ENCODE data around the gene SELENOM. TPM values are rescaled to one million over a fixed set of nuclear protein-coding genes. Genes with fewer than 3 reads are reported as not detected.

SELENOM gene
- total RNA-seq, 2 experiments from 2014 or later: 2.3 to 2.4 TPM

GRCh38 chr22:31140746-31141145 is 33.4 kb upstream of the SELENOM start:
- no peaks in the 10 kb centered on the region for H3K9me3 Mint-ChIP-seq
- peaks cover 7% of the 10 kb centered on the region for H3K4me1 Mint-ChIP-seq
- no peak overlapping the region for H3K4me3 Mint-ChIP-seq
- ChIA-PET POLR2A (no interaction called here), CTCF (no interaction called here)
- peaks cover 3% of the 10 kb centered on the region for H3K27me3 Mint-ChIP-seq
- no peak overlapping the region for H3K27ac Mint-ChIP-seq
- H3K36me3 Mint-ChIP-seq (ENCODE audit: low read depth): no peaks in the 10 kb centered on the region
- no peak for DNase-seq

DNA sequence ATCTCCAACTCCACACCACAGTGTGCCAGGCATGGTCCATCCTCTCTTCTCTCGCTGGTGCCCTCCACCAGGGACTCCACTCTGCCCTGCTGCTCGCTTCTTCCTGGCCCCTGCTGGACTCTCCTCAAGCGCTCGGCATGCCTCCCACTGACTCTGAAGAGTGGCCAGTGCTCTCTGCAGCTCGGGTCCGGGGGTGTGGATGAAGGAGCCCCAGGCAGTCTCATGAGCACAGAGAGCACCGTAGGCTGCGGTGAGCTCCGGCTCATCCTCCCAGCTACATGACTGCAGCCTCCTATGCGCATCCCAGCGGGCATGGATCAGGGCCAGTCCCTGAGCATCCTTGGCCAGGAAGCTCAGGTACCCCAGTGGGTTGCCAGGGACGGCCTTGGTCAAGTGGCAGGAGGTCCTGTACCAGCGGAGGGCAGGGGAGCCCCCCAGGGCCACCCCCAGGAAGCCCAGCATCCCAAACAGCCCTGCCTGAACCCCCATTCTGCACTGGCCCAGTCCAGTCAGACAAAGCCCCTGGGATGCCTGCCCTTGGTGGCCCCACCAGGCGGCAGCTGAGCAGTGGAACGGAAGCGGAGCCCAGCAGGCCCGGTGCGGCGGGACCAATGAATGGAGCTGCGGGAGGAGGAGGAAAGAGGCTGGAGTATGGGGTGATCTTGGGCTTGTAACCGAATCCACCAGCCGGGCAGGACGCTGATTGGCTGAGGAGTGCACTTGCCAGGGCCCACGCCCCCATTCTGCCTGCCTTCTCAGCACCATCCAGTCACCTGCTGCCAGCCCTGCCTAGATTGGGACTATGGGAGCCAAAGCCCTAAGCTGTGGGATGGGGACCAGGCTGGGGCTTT is 32.7 kb upstream of the SELENOM start, which contains the start of gene PLA2G3:
TSS of gene PLA2G3 (minus strand) at position 643 of the 851 bp plus-strand sequence. CDS start at position 489, 154 bp downstream.
- H3K27ac Mint-ChIP-seq: no peak within 1 kb of the TSS
- no peak for DNase-seq
- peaks cover 3% of the 10 kb centered on the region for H3K27me3 Mint-ChIP-seq
- CTCF ChIA-PET: no interaction called here
- H3K9me3 Mint-ChIP-seq: no peaks in the 10 kb centered on the region
- peaks cover 7% of the 10 kb centered on the region for H3K4me1 Mint-ChIP-seq
- no peaks in the 10 kb centered on the region for H3K36me3 Mint-ChIP-seq (ENCODE audit: low read depth)
- POLR2A ChIA-PET: interaction anchor here (0.9 kb wide), 1 partner anchor 19 kb away, joined by 3 read pairs; no protein-coding TSS in a partner anchor
- no peak within 1 kb of the TSS for H3K4me3 Mint-ChIP-seq

DNA sequence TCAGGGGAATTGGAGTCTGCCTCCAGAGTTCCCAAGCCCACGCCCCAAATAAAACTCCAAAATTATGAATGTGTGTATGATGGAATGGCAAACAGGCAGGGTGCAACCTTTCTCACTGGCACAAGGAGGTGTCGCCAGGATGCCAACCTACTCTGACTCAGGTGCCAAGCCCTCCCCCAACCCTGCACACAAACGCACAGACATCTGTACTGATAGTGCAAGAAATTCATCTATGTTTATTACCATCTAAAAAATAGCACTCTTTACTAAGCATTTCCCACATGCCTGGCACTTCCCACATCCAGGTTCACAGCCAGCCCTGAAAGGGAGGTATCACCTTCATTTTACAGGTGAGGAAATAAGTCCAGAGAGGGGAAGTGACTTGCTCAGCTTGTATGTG is 31.7 kb upstream of the SELENOM start:
- H3K4me3 Mint-ChIP-seq: no peak overlapping the region
- H3K4me1 Mint-ChIP-seq: peaks cover 2% of the 10 kb centered on the region
- ChIA-PET CTCF (no interaction called here), POLR2A (no interaction called here)
- no peak overlapping the region for H3K27ac Mint-ChIP-seq
- no peak for DNase-seq
- no peaks in the 10 kb centered on the region for H3K9me3 Mint-ChIP-seq
- H3K27me3 Mint-ChIP-seq: peaks cover 3% of the 10 kb centered on the region
- H3K36me3 Mint-ChIP-seq (ENCODE audit: low read depth): no peaks in the 10 kb centered on the region

GRCh38 chr22:31138126-31138525 is 30.8 kb upstream of the SELENOM start:
- ChIA-PET POLR2A (no interaction called here), CTCF (no interaction called here)
- Mint-ChIP-seq H3K4me1 (no peaks in the 10 kb centered on the region), H3K9me3 (no peaks in the 10 kb centered on the region), H3K4me3 (no peak overlapping the region), H3K36me3 (ENCODE audit: low read depth) (no peaks in the 10 kb centered on the region), H3K27me3 (peaks cover 3% of the 10 kb centered on the region), H3K27ac (no peak overlapping the region)
- DNase-seq: no peak

DNA sequence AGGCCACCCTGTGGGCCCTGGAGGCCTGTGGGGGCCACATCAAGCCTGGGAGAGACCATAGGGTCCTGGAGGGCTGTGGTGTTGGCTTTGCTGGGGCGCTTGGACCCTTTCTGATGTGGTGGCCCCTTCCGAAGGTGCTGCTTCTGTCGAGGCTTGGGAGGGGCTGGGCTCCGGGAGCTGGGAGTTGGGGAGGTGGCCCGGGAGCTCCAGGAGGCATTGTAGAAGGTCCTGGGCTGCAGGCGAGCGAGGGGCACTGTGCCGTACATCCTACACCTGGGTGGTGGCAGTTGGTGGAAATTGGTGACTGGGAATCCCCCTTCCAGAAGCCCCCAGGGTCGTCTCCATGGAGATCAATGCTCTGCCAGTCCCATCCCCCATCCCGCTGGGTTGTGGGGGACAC is 30.4 kb upstream of the SELENOM start:
- ChIA-PET CTCF (no interaction called here), POLR2A (no interaction called here)
- H3K4me3 Mint-ChIP-seq: no peak overlapping the region
- peaks cover 3% of the 10 kb centered on the region for H3K27me3 Mint-ChIP-seq
- H3K9me3 Mint-ChIP-seq: no peaks in the 10 kb centered on the region
- H3K4me1 Mint-ChIP-seq: no peaks in the 10 kb centered on the region
- no peak overlapping the region for H3K27ac Mint-ChIP-seq
- no peak for DNase-seq
- no peaks in the 10 kb centered on the region for H3K36me3 Mint-ChIP-seq (ENCODE audit: low read depth)

DNA sequence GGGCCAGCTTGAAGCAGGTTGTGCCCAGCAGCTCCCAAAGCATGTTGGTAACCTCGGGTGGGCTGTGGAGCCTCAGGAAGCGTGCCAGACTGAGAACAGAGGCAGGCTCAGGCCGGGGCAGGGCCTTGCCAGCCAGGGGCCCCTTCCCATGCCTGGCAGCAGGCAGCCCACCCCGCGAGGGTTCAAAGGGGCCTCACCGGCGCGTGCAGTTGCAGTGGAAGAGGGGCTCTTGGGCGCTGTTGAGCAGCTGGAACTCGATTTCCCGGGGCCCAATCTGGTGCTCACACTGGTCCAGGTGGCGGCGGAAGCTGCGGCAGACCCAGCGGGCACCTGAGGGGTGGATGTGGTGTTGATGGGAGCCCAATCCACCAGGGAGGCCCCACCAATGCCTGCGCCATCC is 29.3 kb upstream of the SELENOM start:
- Mint-ChIP-seq H3K27ac (no peak overlapping the region), H3K36me3 (ENCODE audit: low read depth) (no peaks in the 10 kb centered on the region), H3K27me3 (peaks cover 3% of the 10 kb centered on the region), H3K4me3 (no peak overlapping the region), H3K4me1 (no peaks in the 10 kb centered on the region), H3K9me3 (no peaks in the 10 kb centered on the region)
- no peak for DNase-seq
- CTCF ChIA-PET: no interaction called here
- POLR2A ChIA-PET: no interaction called here

DNA sequence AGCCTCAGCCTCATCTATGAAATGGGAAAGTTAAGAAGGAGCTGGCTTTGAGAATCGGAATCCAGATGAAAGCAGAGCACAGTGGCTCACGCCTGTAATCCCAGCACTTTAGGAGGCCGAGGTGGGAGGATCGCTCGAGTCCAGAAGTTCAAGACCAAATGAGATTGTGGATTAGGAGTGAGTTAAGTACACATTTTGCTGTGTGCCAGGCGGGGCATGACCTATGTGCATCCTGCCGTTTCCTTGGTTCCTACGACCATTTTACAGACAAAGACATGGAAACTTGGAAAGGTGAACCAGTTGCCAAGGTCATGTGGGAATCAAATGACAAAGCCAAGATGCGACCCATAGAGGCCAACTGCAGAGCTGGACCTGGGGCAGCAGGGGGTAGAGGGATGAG is 28.8 kb upstream of the SELENOM start:
- POLR2A ChIA-PET: no interaction called here

DNA sequence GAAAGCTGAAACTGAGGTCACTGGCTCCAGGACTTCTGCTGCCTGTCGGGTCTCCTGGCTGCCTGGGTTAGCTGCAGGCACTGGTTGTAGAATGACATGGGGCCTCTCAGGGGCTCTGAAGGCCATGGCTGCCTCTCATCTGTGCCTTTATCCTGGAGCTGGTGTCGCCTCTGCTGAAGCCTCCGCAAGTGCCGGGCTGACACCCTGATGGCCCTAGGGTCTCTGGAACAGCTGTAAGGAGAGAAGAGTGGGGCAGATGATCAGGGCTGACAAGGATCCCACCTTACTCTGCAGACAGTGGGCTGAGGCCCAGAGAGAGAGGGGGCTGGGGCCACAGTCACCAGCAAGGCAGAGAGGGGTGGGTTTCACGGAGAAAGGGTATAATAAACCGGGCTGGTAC is 28.3 kb upstream of the SELENOM start:
- no peaks in the 10 kb centered on the region for H3K4me1 Mint-ChIP-seq
- no peak overlapping the region for H3K4me3 Mint-ChIP-seq
- H3K27ac Mint-ChIP-seq: no peak overlapping the region
- no peak for DNase-seq
- H3K36me3 Mint-ChIP-seq (ENCODE audit: low read depth): no peaks in the 10 kb centered on the region
- H3K9me3 Mint-ChIP-seq: no peaks in the 10 kb centered on the region
- POLR2A ChIA-PET: no interaction called here
- CTCF ChIA-PET: no interaction called here
- peaks cover 3% of the 10 kb centered on the region for H3K27me3 Mint-ChIP-seq

More for the DNA sequence above, 28.8 kb upstream of the SELENOM start:
- Mint-ChIP-seq H3K9me3 (no peaks in the 10 kb centered on the region), H3K27ac (no peak overlapping the region), H3K27me3 (peaks cover 3% of the 10 kb centered on the region), H3K4me1 (no peaks in the 10 kb centered on the region), H3K36me3 (ENCODE audit: low read depth) (no peaks in the 10 kb centered on the region), H3K4me3 (no peak overlapping the region)
- no peak for DNase-seq
- CTCF ChIA-PET: no interaction called here

DNA sequence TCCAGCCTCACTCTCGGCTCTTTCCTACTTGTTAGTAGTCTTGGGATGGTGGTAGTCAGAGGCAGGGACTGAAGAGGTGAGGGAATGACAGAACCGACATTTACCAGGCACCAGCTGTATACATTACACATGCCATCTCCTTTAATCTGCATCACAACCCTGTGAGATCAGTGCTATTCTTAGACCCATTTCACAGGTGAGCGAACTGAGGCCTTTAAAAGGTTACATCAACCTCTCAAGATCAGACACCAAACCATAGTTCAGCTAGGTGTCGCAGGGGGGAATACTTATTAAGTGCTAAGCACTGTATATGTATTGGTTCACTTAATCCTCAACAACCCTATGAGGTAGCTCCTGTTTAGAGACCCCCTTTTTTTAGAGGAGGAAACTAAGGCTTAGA is 27.3 kb upstream of the SELENOM start:
- ChIA-PET POLR2A (no interaction called here), CTCF (interaction anchor here (0.6 kb wide), 1 partner anchor 1829 kb away, joined by 4 read pairs; no protein-coding TSS in a partner anchor)
- no peaks in the 10 kb centered on the region for H3K4me1 Mint-ChIP-seq
- DNase-seq: no peak
- no peak overlapping the region for H3K4me3 Mint-ChIP-seq
- H3K36me3 Mint-ChIP-seq (ENCODE audit: low read depth): no peaks in the 10 kb centered on the region
- no peak overlapping the region for H3K27ac Mint-ChIP-seq
- no peaks in the 10 kb centered on the region for H3K9me3 Mint-ChIP-seq
- H3K27me3 Mint-ChIP-seq: no peaks in the 10 kb centered on the region

DNA sequence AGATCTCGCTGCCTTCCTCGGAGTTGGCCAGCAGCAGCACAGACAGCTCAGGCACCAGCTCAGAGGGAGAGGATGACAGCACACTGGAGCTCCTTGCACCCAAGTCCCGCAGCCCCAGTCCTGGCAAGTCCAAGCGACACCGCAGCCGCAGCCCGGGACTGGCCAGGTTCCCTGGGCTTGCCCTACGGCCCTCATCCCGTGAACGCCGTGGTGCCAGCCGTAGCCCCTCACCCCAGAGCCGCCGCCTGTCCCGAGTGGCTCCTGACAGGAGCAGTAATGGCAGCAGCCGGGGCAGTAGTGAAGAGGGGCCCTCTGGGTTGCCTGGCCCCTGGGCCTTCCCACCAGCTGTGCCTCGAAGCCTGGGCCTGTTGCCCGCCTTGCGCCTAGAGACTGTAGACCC is 26.5 kb upstream of the SELENOM start:
- POLR2A ChIA-PET: no interaction called here
- H3K27ac Mint-ChIP-seq: no peak overlapping the region
- H3K9me3 Mint-ChIP-seq: no peaks in the 10 kb centered on the region
- CTCF ChIA-PET: interaction anchor here (0.6 kb wide), 1 partner anchor 214 kb away, joined by 3 read pairs; no protein-coding TSS in a partner anchor
- DNase-seq: no peak
- no peak overlapping the region for H3K4me3 Mint-ChIP-seq
- H3K36me3 Mint-ChIP-seq (ENCODE audit: low read depth): no peaks in the 10 kb centered on the region
- H3K27me3 Mint-ChIP-seq: no peaks in the 10 kb centered on the region
- H3K4me1 Mint-ChIP-seq: no peaks in the 10 kb centered on the region

DNA sequence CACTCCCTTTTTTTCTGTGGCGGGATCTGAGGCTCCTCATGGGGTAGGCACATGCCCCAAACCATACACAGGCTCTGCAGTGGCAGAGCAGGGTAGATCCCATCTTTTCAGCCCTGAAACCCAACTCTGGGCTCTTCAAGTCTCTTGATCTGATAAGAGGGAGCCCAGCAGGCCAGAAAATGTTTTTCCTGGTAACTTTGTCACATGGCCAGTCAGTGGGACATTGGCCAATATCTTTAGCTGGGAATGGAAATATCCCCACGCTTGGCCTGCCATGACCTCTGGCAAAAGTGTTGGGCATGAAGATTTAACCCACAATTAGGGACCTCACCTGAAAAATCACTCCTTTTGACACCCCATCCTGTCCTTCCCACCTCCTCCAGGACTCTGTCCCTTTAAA is 23.5 kb upstream of the SELENOM start:
- H3K4me3 Mint-ChIP-seq: no peak overlapping the region
- no peaks in the 10 kb centered on the region for H3K36me3 Mint-ChIP-seq (ENCODE audit: low read depth)
- CTCF ChIA-PET: no interaction called here
- POLR2A ChIA-PET: no interaction called here
- H3K9me3 Mint-ChIP-seq: no peaks in the 10 kb centered on the region
- no peak for DNase-seq
- H3K27me3 Mint-ChIP-seq: no peaks in the 10 kb centered on the region
- H3K4me1 Mint-ChIP-seq: no peaks in the 10 kb centered on the region
- no peak overlapping the region for H3K27ac Mint-ChIP-seq

DNA sequence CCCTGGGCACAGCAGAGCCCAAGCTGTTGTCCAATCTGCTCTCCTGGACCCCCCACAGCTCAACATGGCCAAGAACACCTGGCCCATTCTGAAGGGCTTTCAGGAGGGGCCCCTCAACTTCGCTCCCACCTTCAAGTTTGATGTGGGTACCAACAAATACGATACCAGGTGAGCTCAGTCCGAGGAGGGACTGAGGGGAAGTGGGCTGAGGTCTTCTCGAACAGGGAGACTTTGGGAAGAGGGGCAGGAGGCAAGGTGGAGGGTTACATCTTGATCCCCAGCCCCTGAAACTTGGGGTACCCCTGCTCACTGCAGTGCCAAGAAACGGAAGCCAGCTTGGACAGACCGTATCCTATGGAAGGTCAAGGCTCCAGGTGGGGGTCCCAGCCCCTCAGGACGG is 20.8 kb upstream of the SELENOM start:
- Mint-ChIP-seq H3K9me3 (no peaks in the 10 kb centered on the region), H3K4me3 (no peak overlapping the region), H3K36me3 (ENCODE audit: low read depth) (no peaks in the 10 kb centered on the region), H3K27me3 (no peaks in the 10 kb centered on the region), H3K4me1 (no peaks in the 10 kb centered on the region), H3K27ac (no peak overlapping the region)
- DNase-seq: no peak
- ChIA-PET POLR2A (no interaction called here), CTCF (no interaction called here)

- no peaks in the 10 kb centered on the region for H3K27me3 Mint-ChIP-seq
- ChIA-PET POLR2A (no interaction called here), CTCF (no interaction called here)
- H3K9me3 Mint-ChIP-seq: no peaks in the 10 kb centered on the region
- no peaks in the 10 kb centered on the region for H3K4me1 Mint-ChIP-seq
- no peak overlapping the region for H3K4me3 Mint-ChIP-seq
- H3K36me3 Mint-ChIP-seq (ENCODE audit: low read depth): no peaks in the 10 kb centered on the region
- H3K27ac Mint-ChIP-seq: no peak overlapping the region
- no peak for DNase-seq
Observed at GRCh38 chr22:31127181-31127772, 19.9 kb upstream of the SELENOM start.

GRCh38 chr22:31126869-31127175 is 19.5 kb upstream of the SELENOM start:
- no peaks in the 10 kb centered on the region for H3K27me3 Mint-ChIP-seq
- H3K36me3 Mint-ChIP-seq (ENCODE audit: low read depth): no peaks in the 10 kb centered on the region
- DNase-seq: no peak
- H3K27ac Mint-ChIP-seq: no peak overlapping the region
- H3K9me3 Mint-ChIP-seq: no peaks in the 10 kb centered on the region
- CTCF ChIA-PET: no interaction called here
- no peak overlapping the region for H3K4me3 Mint-ChIP-seq
- no peaks in the 10 kb centered on the region for H3K4me1 Mint-ChIP-seq
- POLR2A ChIA-PET: no interaction called here

Measured in activated CD4-positive, alpha-beta memory T cell treated with anti-CD3 and anti-CD28 coated beads, Interleukin-2, amount 10 ng/mL, durations not matched to agents 7 days and 5 days (primary cell).